Measurements from ENCODE around the gene ZNF277. TPM values are rescaled to one million over a fixed set of nuclear protein-coding genes. Genes with fewer than 3 reads are reported as not detected.

The ZNF277 gene
- total RNA-seq, 2 donors from 2014 or later: 20.3 to 20.4 TPM

DNA sequence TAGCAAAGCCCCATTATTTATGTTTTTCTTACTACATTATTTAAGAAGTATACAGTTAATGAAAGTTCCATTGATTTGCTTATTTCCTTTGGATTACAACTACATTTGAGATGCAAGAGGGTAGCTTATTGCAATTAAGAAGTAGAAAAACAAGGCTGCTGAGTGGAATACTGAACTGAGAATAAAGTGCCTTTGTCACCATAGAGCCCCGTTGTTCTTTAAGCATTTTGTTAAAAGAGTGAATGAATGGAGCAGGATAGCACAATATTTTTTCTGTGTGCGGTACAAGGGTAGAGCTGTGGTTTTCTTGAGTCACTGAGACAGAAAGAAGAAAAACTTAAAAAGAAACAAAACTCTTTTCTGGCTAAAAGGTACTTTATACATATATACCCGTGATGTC, 45.6 kb downstream of the ZNF277 start:
- 74% methylated on average over 3 of the region's 3 CpGs; no CpG with 5 or more reads in 1 of the 2 experiments for WGBS, 2 experiments (ENCODE audit: insufficient coverage in 1 of 2, insufficient read length in 1 of 2)
- DNase-seq: no peak
- no peaks in the 10 kb centered on the region for H3K27me3 Mint-ChIP-seq (ENCODE audit: insufficient read depth)

DNA sequence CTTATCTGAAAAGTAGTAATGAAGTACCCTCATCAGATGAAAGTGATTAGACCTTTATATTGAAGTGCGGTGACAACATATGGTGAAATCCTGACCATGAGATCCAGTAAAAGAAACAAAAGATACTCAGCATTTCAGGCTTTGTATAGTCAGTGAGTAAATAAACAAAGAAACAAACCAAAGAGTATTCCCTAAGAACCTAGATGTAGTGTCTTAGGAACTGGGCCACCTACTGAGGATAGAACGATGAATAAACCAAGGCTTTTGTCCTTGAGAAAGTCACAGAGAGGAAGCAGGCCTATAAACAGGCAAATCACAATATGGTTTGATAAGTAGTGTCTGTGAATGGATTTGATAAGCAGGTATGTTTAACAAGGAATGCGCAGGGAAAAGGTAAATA, 46.2 kb downstream of the ZNF277 start:
- Histone ChIP-seq H3K4me3 (ENCODE audit: low read length) (no peak overlapping the region), H3K9me3 (ENCODE audit: control insufficient read depth, low read length) (no peaks in the 10 kb centered on the region), H3K27ac (ENCODE audit: low read depth, low read length) (no peak overlapping the region), H3K27me3 (ENCODE audit: control insufficient read depth, insufficient read depth, low read length, poor library complexity, severe bottlenecking) (no peaks in the 10 kb centered on the region), H3K36me3 (ENCODE audit: control insufficient read depth, insufficient read depth, low read length) (no peaks in the 10 kb centered on the region), H3K4me1 (ENCODE audit: control insufficient read depth, insufficient read depth, low read length) (peaks cover 14% of the 10 kb centered on the region), H3K9ac (ENCODE audit: extremely low read depth, low read length, poor library complexity, severe bottlenecking) (no peak overlapping the region)
- TF ChIP-seq, protein P1, sequence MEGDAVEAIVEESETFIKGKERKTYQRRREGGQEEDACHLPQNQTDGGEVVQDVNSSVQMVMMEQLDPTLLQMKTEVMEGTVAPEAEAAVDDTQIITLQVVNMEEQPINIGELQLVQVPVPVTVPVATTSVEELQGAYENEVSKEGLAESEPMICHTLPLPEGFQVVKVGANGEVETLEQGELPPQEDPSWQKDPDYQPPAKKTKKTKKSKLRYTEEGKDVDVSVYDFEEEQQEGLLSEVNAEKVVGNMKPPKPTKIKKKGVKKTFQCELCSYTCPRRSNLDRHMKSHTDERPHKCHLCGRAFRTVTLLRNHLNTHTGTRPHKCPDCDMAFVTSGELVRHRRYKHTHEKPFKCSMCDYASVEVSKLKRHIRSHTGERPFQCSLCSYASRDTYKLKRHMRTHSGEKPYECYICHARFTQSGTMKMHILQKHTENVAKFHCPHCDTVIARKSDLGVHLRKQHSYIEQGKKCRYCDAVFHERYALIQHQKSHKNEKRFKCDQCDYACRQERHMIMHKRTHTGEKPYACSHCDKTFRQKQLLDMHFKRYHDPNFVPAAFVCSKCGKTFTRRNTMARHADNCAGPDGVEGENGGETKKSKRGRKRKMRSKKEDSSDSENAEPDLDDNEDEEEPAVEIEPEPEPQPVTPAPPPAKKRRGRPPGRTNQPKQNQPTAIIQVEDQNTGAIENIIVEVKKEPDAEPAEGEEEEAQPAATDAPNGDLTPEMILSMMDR (conservative IDR thresholded peaks at IDR 0.05): no peak
- Mint-ChIP-seq H3K9me3 (peaks cover 3% of the 10 kb centered on the region), H3K4me3 (no peak overlapping the region), H3K4me1 (peaks cover 51% of the 10 kb centered on the region), H3K36me3 (ENCODE audit: low read depth) (no peaks in the 10 kb centered on the region), H3K27me3 (ENCODE audit: insufficient read depth) (no peaks in the 10 kb centered on the region), H3K27ac (no peak overlapping the region)
- DNase-seq: no peak
- WGBS, 2 experiments (ENCODE audit: insufficient coverage in 1 of 2, insufficient read length in 1 of 2): 38 to 51% methylated on average over 2 to 3 of the region's 3 CpGs

More for the DNA sequence above, 45.6 kb downstream of the ZNF277 start:
- H3K9me3 Mint-ChIP-seq: peaks cover 3% of the 10 kb centered on the region
- Histone ChIP-seq H3K9me3 (ENCODE audit: control insufficient read depth, low read length) (no peaks in the 10 kb centered on the region), H3K4me1 (ENCODE audit: control insufficient read depth, insufficient read depth, low read length) (peaks cover 14% of the 10 kb centered on the region), H3K4me3 (ENCODE audit: low read length) (no peak overlapping the region), H3K27me3 (ENCODE audit: control insufficient read depth, insufficient read depth, low read length, poor library complexity, severe bottlenecking) (no peaks in the 10 kb centered on the region), H3K9ac (ENCODE audit: extremely low read depth, low read length, poor library complexity, severe bottlenecking) (no peak overlapping the region), H3K36me3 (ENCODE audit: control insufficient read depth, insufficient read depth, low read length) (no peaks in the 10 kb centered on the region), H3K27ac (ENCODE audit: low read depth, low read length) (no peak overlapping the region)
- TF ChIP-seq, protein P1 (conservative IDR thresholded peaks at IDR 0.05): no peak
- no peaks in the 10 kb centered on the region for H3K36me3 Mint-ChIP-seq (ENCODE audit: low read depth)
- H3K27ac Mint-ChIP-seq: no peak overlapping the region
- H3K4me3 Mint-ChIP-seq: no peak overlapping the region
- peaks cover 51% of the 10 kb centered on the region for H3K4me1 Mint-ChIP-seq

DNA sequence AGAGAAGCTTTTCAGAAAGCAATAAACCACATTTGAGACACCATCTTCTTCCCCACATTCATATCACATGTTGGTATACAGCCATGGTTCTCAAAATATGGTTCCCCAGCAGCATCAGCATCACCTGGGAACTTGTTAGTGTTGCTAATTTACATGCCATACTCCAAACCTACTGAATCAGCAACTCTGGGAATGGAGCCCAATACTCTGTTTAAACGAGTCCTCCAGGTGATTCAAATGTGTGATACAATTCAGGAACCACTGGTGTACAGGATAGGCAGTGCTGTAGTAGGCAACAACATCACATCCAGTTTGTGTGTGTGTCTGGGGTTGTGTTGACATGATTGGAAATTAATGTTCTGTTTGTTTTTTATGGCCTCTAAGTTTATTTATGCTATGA, 47.7 kb downstream of the ZNF277 start:
- 87 to 100% methylated on average over 1 of the region's 1 CpG for WGBS, 2 experiments (ENCODE audit: insufficient coverage in 1 of 2, insufficient read length in 1 of 2)
- Histone ChIP-seq H3K27me3 (ENCODE audit: control insufficient read depth, insufficient read depth, low read length, poor library complexity, severe bottlenecking) (no peaks in the 10 kb centered on the region), H3K4me1 (ENCODE audit: control insufficient read depth, insufficient read depth, low read length) (peaks cover 14% of the 10 kb centered on the region), H3K9me3 (ENCODE audit: control insufficient read depth, low read length) (no peaks in the 10 kb centered on the region), H3K36me3 (ENCODE audit: control insufficient read depth, insufficient read depth, low read length) (no peaks in the 10 kb centered on the region), H3K27ac (ENCODE audit: low read depth, low read length) (no peak overlapping the region), H3K4me3 (ENCODE audit: low read length) (no peak overlapping the region), H3K9ac (ENCODE audit: extremely low read depth, low read length, poor library complexity, severe bottlenecking) (no peak overlapping the region)
- TF ChIP-seq, protein P1 (conservative IDR thresholded peaks at IDR 0.05): no peak
- Mint-ChIP-seq H3K27ac (no peak overlapping the region), H3K4me1 (peaks cover 51% of the 10 kb centered on the region), H3K4me3 (no peak overlapping the region), H3K9me3 (peaks cover 3% of the 10 kb centered on the region), H3K36me3 (ENCODE audit: low read depth) (no peaks in the 10 kb centered on the region), H3K27me3 (ENCODE audit: insufficient read depth) (no peaks in the 10 kb centered on the region)
- DNase-seq: no peak

Data from endodermal cell (in vitro differentiated cells).